Activated CD4-positive, alpha-beta T cell treated with anti-CD3 and anti-CD28 coated beads, Interleukin-2, Interleukin-4, amounts not matched to agents 100 ng/mL and 50 ng/mL, durations not matched to agents 16 hours and 8 hours (primary cell): Measurements from ENCODE around the gene CDKL4.
A peak's percentile ranks its signal among the peaks of the same experiment; 100 is the strongest.
"Not testable (repeated sequence)": the region's sequence is repeated elsewhere in the genome, so short reads cannot be mapped to it uniquely, and the experiment has no call there.

ENCODE experiments used
- DNase-seq: peaks from one replicate; pipeline ENCODE4 v3.0.0-alpha.2; 2020; ENCODE audit warnings: low spot score

CDKL4 gene

DNA sequence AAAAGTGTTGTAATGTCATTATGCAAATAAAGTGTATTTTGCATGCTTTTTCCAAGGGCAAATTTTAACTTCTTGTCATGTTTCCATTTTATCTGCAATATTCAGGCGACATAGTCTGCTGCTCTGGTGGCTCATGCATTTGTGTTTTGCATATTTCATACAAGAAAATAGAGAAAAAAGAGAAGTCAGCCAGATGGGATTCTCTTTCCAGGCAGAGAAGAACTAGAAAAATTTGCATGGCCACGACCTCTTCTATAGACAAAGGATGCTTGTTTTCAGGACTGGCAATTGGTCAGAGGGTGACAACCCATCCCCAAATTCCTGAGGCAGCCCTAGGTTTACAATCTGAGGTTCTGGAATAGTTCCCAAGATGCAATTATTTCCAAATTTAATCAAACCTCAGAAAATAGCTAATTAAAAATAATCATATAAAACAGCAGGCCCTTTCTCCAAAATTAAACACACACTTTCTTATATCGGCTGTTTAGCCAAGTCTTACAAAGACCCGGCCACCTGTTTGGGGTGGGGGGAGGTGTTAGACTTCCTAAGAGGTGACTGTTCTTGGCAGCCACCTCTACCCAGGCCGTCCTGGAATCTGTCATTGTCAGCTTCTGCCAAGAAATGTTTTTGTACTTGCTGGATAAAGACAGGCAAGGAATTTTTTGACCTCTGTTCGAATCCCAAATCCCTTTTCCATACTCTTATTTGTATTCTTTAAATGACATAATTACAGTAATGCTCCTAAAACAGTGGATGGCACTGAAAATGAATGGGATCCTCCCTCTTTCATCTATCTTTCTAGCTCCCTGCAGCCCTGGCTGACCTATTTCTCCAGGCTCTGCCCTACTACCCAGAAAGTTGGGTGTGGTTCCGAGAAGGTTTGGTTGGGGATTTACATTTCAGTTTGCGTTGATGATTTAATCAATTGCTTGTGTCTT, 102.2 kb downstream of the CDKL4 start:
- peak; percentile 65 for DNase-seq

DNA sequence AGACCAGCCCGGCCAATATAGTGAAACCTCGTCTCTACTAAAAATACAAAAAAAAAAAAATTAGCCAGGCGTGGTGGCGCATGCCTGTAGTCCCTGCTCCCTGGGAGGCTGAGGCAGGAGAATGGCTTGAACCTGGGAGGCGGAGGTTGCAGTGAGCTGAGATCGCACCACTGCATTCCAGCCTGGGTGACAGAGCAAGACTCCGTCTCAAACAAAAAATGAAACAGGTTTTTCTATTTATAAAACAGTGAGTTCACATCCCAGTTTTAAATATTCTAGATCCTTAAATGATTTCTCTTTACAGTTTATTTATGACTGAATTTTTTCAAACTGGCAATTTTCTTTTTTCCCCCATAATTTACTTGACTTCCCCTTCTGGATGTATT, 102.8 kb downstream of the CDKL4 start:
- DNase-seq, result not testable (repeated sequence)

DNA sequence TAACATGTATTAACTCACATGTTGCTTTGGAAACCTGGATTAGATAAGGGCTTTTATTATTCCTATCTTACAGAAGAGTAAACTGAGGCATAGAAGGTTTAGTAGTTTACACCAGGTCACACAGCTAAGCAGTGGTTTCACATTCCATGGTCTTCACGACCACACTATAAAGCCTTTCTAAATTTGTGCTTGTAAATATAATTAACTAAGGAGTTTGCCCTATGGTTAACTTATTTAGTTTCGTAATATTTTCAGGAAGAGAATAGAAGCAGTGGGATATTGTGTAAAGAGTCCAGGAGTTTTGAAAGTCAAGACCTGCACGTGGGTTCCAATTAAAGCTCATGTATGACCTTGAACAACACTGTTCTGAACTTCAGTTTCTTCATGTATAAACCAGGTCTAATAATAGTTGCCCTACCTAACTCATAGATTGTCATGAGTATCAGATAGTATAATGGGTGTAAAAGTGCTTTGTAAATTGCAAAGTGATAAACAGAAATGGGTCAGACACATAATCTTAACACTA, 103.4 kb downstream of the CDKL4 start:
- no peak for DNase-seq

DNA sequence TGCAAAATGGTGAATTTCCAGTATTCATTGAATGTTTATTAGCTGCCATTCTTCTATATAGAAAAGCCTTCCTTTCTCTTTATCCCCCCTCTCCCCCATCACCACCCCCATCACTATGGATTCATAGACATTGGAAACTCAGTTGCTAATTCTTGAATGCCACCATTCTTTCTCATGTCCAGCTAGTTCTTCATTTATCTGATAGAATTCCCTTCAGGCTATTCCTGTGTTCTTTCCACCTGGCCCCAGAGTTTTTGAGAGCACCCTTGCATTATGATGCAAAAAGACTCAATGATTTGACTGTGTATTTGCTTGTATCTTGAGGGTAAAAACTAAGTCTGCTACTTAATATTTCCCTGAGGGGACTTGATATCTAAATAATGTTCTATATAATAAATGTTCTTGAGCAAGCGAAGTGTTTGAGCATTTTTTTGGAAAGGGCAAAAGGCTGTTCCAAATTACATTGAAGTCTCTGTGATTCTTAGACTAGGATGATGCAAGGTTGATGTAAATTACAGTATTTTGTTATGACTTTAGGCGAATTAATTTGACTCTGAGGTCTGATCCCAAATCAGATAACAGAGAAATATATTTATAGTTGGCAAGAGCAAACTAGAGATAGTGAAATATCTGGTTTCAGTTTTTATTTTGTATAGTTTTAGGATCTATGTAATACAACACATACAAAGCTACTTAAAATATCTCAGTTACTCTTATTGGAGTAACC, 104.1 kb downstream of the CDKL4 start:
- peak; percentile 60 for DNase-seq

GRCh38 chr2:39138837-39139211, 104.9 kb downstream of the CDKL4 start:
- DNase-seq, result no peak

- DNase-seq, result not testable (repeated sequence)
Observed at GRCh38 chr2:39138187-39138836, 105.5 kb downstream of the CDKL4 start.

DNA sequence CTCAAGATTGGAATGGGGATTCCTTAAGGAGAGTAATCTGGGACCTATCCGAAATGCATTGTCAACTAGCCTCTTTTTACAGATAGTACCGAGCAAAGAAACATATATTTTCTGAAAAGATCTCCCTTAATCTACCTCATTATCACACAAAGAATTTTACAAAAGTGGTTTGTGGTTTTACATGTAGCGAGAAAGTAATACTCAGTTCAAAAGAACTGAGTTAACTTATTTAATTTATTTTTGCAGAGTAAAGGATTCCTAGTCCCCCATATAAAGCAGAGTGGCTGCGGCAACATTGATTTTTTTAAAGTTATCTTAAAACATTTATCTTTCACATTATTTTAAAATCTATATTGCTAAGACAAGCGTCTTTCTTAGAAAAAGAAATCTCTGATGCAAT, 107.0 kb downstream of the CDKL4 start:
- DNase-seq, result no peak

- DNase-seq, result no peak
Observed at GRCh38 chr2:39135690-39136259, 108.0 kb downstream of the CDKL4 start.

- DNase-seq, result no peak
Observed at GRCh38 chr2:39133215-39133851, 110.4 kb downstream of the CDKL4 start.

- peak; percentile 94 for DNase-seq
Observed at GRCh38 chr2:39128919-39129391, 114.8 kb downstream of the CDKL4 start.

DNA sequence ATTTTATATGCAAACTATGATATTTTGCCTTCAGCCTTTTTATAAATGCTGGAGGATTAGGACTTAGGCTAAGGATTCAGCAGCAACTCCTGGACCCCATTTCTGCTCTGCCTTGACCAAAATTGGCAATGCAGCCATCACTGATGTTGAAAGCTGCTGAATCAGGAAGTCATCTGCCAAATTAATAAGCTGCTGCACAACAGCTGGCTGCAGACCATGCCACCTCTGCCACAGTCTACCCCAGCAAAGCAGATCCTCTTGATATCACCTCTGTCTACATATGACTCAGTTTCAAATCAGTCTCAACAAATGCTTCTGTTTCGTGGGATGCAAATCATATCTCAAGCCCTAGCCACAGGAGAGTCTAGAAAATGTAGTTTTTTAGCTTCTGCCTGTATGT, 115.8 kb downstream of the CDKL4 start:
- DNase-seq, result peak; percentile 93
